K562 treated with DMSO at 1 percent for 24 hours (cell line): ENCODE data around the gene ISG20. TPM values are rescaled to one million over a fixed set of nuclear protein-coding genes. Genes with fewer than 3 reads are reported as not detected.

ENCODE experiments used
- total RNA-seq: library from RNA; unstranded; fragments of 300-600 nt; gene quantifications from 2 replicates; pipeline ENCODE4 v1.2.3, GENCODE V29; 2022; ENCODE audit warnings: low read depth; ENCODE audit not compliant: insufficient read depth

ISG20 gene
- total RNA-seq, result 5.4 and 8.4 TPM in 2 replicates

DNA sequence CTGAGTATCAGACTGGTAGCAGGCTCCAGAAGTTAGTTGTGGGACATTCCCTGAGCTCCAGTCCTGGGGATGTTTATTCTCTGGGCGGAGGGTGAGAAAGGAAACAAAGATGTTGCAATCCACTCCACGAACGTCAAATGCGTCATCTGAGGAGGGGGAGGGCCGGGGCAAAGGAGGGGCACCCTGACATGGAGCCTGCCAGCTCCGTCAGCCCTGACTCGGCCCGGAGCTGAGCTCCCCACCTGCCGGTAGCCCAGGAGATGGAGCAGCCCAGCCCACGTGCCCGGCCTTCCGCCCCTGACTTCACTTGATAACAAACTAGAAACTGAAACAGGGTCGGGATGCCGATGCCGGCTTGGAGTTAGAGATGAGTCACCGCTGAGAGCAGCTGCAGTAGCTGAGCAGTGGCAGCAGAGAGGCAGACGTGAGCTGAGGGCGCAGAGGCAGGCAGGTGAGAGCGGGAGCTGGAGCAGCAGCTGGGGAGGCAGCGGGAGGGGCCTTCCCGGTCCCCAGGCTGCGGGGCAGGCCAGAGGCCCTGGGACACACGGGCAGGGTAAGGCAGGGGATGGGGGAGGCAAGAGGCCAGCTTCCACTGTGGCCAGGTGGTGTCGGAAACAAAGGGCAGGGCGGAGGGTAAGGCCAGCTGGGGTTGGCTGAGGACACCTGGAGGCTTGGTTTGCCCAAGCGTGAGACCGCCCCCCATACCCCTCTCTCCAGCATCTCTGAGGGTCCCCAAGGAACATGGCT lies at the start of gene ISG20:
Gene ISG20 (plus strand): TSS at position 391 of the 747 bp plus-strand sequence. CDS start 351 bp downstream, at position 742.

GRCh38 chr15:88620995-88621772 lies 17.6 kb upstream of the ISG20 start, which contains the start of gene AEN:
TSS of gene AEN (plus strand) at chr15:88621340. CDS start at chr15:88626210, 4,870 bp downstream.

Other genes with a start within 250 kb of the ISG20 start
- gene MRPL46, start 171.6 kb upstream of the ISG20 start, total RNA-seq, result 25.3 and 27.1 TPM in 2 replicates
- gene MRPS11, start 171.3 kb upstream of the ISG20 start, total RNA-seq, result 61.6 and 65.1 TPM in 2 replicates
- 6.4 TPM in 2 replicates for gene DET1, start 92.3 kb upstream of the ISG20 start, total RNA-seq
- 9.8 and 10.6 TPM in 2 replicates for gene AEN, start 17.7 kb upstream of the ISG20 start, total RNA-seq
- not detected in 2 replicates for gene ACAN, start 164.4 kb downstream of the ISG20 start, total RNA-seq